Adrenal gland (tissue), 5 donors: ENCODE data around the gene PDPN.

Source experiments
- POLR2A ChIP-seq, 2 donors: fragments of 450-650 bp; IDR thresholded peaks; one replicate each; pipeline ENCODE4 v1.6.1; 2017; ENCODE audit warnings: antibody characterized with exemption in 2 of 2, mild to moderate bottlenecking in 2 of 2, moderate library complexity in 1 of 2
- TF ChIP-seq, protein P1 (sequence below), 6 experiments: fragments of 450-650 bp in 4 of 6; fragments of 200-600 bp in 2 of 6; sonication (generic) in 1 of 6; IDR thresholded peaks; 1 replicate in 5 of 6; 2 replicates in 1 of 6; pipeline versions ENCODE4 v1.5.1 to v1.8.0; 2016 to 2021; ENCODE audit warnings: antibody characterized with exemption in 6 of 6, mild to moderate bottlenecking in 2 of 6, moderate library complexity in 1 of 6
- donor health status: DM: no; HTN: no; CAD: no.

DNA sequence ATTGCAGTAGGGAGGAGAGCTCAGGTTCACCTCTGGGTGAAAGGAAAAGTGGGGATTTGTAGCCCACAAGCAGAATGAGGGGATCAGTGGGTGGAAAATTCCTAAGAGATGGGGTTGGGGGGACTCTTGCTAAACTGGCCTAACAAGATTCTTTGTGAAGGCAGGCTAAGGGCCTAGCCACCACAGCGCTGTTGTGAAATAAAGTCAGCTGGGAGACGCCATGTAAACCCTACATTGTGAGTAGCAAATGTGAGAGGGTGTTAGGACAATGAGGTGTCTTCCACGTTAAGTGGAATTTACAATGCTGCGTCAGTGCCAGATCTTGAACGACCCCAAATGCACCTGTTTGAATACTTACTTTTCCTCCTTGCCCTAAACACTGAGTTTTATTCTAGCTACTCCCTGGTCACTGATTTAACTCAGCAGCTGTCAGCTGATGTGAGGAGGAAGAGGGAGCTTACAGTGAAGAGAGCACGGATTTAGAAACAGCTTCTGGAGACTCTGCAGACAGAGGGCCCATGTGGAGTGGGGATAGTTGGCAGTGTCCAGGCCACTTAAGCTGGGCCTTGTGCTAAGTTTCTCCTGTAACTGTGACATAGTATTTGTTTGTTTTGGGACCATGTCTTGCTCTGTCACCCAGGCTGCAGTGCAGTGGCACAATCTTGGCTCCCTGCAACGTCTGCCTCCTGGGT, 17.3 kb downstream of the PDPN start:
- no peak for TF ChIP-seq POLR2A (IDR thresholded peaks at IDR 0.05)
- TF ChIP-seq, protein P1, sequence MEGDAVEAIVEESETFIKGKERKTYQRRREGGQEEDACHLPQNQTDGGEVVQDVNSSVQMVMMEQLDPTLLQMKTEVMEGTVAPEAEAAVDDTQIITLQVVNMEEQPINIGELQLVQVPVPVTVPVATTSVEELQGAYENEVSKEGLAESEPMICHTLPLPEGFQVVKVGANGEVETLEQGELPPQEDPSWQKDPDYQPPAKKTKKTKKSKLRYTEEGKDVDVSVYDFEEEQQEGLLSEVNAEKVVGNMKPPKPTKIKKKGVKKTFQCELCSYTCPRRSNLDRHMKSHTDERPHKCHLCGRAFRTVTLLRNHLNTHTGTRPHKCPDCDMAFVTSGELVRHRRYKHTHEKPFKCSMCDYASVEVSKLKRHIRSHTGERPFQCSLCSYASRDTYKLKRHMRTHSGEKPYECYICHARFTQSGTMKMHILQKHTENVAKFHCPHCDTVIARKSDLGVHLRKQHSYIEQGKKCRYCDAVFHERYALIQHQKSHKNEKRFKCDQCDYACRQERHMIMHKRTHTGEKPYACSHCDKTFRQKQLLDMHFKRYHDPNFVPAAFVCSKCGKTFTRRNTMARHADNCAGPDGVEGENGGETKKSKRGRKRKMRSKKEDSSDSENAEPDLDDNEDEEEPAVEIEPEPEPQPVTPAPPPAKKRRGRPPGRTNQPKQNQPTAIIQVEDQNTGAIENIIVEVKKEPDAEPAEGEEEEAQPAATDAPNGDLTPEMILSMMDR (IDR thresholded peaks at IDR 0.05): no peak
